SW 1271 (cell line): ENCODE data around the gene RECQL5.

ENCODE experiments used
- DNase-seq, 2 experiments: peaks; one replicate each; lab custom pipeline; 2025; lab: John Stamatoyannopoulos, UW

The RECQL5 gene

GRCh38 chr17:75666959-75667790 is at the start of gene RECQL5, which contains the start of gene SAP30BP:
RECQL5 (minus strand) TSS chr17:75667154; CDS start chr17:75666557, 597 bp downstream.
SAP30BP (plus strand) TSS chr17:75667338; CDS start chr17:75667373, 35 bp downstream.
- peak; percentile 93 for DNase-seq

GRCh38 chr17:75712446-75712845 is 45.5 kb upstream of the RECQL5 start:
- DNase-seq, result peak in 1 of 2 experiments; percentile 32

- peak; percentile 67 to 89 for DNase-seq
Observed at GRCh38 chr17:75707079-75707571, 40.2 kb upstream of the RECQL5 start.

GRCh38 chr17:75706042-75706728 is 39.2 kb upstream of the RECQL5 start:
- no peak for DNase-seq

DNA sequence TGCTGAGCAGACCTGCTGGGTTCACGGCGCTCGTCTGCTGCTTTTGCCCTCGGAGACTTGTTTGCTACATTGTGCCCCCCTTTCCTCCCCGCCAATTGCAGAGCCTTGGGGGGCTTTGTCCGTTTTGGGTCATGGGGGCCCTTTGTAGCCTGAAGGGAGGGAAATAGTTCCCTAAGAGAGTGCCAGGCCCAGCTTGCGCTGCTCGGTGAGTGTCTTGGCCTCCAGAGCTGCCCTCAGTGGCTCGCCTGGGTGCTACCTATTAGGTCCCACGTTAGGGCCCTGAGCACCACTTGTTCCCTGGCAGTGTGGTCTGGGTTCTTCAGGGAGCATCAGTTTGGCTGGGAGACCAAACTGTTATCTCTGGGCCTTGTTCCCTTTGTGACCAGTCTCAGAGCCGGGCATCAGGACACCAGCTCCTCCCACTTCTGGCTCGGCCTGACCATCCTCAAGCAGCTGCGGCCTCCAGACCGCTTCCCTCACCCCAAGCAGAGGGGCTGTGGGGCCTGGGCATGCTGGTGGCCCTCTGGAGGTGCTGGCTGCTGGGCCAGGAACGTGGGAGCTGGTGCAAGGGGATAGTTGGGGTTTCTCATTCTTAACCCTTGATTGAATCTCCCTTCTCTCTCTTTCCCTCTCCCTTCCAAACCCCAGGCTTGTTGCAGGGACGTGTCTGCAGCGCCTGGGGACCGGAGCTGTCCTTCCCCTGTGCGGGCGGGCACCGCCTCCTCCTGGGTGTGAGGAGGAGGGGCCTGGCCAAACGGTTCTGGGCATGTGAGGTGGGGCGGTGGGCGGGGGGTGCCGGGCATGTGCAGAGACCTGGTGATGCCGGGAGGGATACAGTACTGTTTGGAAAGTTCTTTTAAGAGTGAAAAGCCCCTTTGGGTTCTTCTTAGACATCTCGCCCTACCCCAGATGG is 38.3 kb upstream of the RECQL5 start:
- no peak for DNase-seq

GRCh38 chr17:75703591-75703990 is 36.6 kb upstream of the RECQL5 start:
- DNase-seq, result no peak

- no peak for DNase-seq
Observed at GRCh38 chr17:75703191-75703590, 36.2 kb upstream of the RECQL5 start.

DNA sequence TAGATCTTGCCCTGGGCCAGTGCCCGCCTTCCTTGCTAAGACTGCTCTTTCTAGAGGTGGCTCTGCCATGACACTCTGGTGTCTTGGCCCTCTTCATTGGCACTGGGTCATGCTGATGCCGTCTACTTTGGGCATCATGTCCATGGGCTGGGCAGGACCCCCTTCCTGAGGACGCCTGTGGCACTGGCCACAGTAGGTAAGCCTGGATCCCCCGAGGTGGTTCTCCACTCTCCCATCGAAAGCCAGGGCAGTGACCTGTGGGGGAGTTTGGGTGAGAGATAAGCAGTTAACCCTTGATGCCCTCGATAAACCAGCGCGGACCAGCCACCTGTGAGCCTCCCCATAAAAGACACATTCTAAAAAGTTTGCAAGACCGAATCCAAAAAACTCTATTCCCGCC is 34.3 kb upstream of the RECQL5 start:
- no peak for DNase-seq

- DNase-seq, result no peak
Observed at GRCh38 chr17:75698659-75699058, 31.7 kb upstream of the RECQL5 start.

DNA sequence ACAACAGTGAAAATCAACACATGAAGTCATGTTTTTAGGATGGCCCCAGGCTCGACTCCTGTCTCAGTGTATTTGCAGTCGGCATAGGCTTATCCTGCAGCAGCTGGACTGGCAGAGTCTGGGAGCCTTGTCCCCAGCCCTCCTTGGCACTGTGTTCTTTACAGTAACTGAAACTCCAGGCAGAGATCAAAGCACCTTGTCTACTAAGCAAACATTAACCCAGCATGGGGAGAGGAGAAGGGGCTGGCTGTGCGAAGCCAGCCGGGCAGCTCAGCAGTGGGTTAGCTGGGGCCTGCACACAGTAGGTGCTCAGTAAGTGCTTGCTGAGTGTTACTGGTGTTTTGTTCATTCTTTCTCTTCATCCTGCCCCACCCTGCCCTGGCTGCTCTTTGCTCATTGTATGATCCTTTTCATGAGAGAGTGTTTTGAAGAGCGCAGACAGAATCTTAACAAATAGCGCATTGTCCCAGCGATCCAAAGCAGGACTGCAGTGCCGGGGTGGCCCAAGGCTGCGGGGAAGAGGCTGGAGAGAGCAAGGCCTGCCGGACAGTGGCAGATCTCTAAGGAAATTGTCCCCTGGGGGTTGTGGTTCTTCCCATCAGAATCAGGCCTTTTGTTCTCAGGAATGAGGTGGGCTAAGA is 30.8 kb upstream of the RECQL5 start:
- no peak for DNase-seq

DNA sequence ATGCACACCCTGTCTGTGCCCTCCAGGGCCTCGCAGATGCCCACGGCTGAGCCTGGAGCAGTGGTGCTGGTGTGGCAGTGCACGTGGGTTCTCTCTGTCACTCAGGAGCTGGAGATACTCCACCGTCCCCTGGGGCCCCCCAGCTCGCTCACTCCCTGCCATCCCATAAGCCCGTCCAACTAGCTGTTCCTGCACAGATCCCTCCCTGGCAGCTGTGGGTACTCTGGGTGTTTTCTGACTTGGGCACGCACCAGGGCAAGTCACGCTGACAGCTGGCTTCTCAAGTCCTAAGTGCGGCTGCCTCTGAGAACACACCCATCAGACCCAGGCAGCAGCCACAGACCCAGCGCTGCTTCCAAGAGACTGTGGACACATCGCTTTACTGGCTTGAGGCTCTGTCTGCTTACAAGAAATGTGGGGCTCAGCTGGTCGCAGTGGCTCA is 28.9 kb upstream of the RECQL5 start:
- DNase-seq, result no peak

GRCh38 chr17:75695141-75695829 is 28.3 kb upstream of the RECQL5 start:
- peak in 1 of 2 experiments; percentile 41 for DNase-seq

- no peak for DNase-seq
Observed at GRCh38 chr17:75694536-75694935, 27.6 kb upstream of the RECQL5 start.

- peak; percentile 78 to 96 for DNase-seq
Observed at GRCh38 chr17:75693500-75694481, 26.8 kb upstream of the RECQL5 start.

- no peak for DNase-seq
Observed at GRCh38 chr17:75692976-75693375, 26.0 kb upstream of the RECQL5 start.

GRCh38 chr17:75691801-75692626 is 25.1 kb upstream of the RECQL5 start:
- no peak for DNase-seq

GRCh38 chr17:75691371-75691791 is 24.4 kb upstream of the RECQL5 start:
- no peak for DNase-seq

DNA sequence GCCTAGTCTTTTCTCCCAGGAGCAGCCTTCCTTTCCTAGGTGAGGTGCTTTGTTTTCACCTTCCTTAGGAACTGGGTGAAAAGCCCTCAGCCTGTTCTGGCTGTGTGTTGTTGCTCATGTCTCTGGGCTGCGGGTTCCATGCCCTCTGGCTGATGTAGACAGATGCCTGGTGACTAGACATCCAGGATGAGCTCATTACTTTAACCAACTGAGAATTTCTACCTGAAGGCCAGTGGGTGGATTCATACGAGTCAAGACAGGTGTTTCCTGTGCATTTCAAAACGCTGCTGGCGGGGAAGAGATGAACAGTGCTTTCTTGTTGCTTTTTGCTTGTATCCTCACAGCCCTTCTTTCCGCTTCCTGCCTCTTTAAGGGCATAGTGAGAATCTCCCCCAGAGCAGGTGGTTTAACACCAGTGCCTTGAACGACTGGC is 22.5 kb upstream of the RECQL5 start:
- no peak for DNase-seq
